Epithelial cell of esophagus (primary cell): ENCODE results near the gene ANO1.

Experiments
- DNase-seq: peaks from one replicate; pipeline ENCODE4 v3.0.0; 2010; ENCODE audit warnings: low read depth
- H3K4me3 ChIP-seq: 2 replicates; pipeline ENCODE4 v1.5.1; 2011; ENCODE audit warnings: mild to moderate bottlenecking, low read length, control low read depth
- TF ChIP-seq, protein P1 (sequence below): IDR thresholded peaks from 2 replicates; pipeline ENCODE4 v1.5.1; 2011; ENCODE audit warnings: low read depth, mild to moderate bottlenecking, low read length, control low read depth, inconsistent platforms; ENCODE audit not compliant: insufficient read depth; ENCODE audit errors: missing control alignments

Gene ANO1

DNA sequence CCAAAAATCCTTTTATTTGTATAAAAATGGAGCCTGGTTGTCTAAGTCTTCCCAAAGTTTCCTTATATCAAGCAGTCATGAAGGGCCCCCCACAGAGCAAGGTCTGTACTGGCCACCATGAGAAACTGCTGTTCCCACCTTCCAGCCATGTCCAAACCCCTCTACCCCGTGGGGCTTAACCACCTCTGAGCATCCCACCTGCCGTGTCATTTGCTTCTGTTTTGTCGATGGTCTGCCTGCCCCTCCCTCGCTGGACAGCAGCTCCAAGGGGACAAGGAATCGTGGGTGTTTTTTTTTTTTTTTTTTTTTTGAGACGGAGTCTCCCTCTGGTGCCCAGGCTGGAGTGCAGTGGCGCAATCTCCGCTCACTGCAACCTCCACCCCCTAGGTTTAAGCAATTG is 11.1 kb upstream of the ANO1 start:
- TF ChIP-seq, protein P1, sequence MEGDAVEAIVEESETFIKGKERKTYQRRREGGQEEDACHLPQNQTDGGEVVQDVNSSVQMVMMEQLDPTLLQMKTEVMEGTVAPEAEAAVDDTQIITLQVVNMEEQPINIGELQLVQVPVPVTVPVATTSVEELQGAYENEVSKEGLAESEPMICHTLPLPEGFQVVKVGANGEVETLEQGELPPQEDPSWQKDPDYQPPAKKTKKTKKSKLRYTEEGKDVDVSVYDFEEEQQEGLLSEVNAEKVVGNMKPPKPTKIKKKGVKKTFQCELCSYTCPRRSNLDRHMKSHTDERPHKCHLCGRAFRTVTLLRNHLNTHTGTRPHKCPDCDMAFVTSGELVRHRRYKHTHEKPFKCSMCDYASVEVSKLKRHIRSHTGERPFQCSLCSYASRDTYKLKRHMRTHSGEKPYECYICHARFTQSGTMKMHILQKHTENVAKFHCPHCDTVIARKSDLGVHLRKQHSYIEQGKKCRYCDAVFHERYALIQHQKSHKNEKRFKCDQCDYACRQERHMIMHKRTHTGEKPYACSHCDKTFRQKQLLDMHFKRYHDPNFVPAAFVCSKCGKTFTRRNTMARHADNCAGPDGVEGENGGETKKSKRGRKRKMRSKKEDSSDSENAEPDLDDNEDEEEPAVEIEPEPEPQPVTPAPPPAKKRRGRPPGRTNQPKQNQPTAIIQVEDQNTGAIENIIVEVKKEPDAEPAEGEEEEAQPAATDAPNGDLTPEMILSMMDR = no peak

DNA sequence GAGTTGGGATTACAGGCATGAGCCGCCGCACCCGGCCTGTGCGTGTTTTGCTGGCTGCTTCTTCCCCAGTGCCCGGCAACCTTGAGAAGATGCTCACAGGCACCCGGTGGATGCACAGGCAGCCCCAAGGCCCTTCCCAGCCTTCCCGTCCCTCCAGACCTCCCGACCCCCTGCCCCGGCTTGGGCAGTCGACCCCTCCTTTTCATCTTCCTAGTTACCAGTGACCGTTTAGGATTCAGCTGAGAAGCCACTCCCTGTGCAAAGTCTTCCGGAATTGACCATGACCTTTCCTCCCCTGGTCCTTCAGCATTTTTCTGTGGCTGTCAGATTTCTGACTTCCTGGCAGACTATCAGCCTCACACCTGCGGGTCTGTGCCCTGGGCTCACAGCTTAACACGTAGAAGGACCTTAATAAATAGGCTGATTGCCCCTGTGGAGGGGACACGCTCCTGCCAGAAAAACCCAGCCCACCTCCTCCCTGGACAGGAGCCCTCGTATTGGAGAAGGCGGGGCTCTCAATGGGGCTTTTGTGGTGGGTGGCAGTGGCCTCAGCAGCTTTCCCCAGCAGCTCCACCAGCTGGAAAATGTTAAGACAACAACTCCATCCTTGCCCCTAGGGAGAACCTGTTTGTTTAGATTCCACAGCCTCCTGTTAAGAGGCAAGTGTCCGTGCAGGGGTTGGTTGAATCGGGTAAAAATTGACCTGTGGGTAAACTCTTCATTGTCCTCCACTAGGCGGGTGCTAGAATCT is 10.4 kb upstream of the ANO1 start:
- TF ChIP-seq, protein P1 = peak; percentile 9
- peak; percentile 71 for DNase-seq

More for the DNA sequence above, 11.1 kb upstream of the ANO1 start:
- no peak for DNase-seq
- no peak overlapping the region for H3K4me3 ChIP-seq

DNA sequence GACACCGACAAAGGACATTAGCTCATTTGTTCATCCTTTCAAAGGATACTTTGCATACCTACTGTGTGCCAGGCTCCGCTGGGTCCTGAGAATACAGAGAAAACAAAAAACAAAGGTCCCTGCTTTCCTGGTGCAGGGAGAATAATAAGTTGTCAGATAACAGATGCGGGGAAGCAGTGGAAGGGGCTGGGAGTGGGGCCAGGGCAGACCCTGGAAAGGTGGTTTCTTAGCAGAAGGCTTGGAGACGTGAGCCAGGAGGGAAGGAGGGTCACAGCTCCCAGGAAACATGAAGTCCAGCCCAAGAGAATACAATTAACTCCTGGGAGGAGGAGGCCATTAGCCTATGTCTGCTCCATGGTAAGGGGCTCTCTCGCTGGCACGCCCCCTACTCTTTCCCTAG is 9.8 kb upstream of the ANO1 start:
- DNase-seq = no peak
- no peak overlapping the region for H3K4me3 ChIP-seq
- TF ChIP-seq, protein P1 = no peak

More for the DNA sequence above, 10.4 kb upstream of the ANO1 start:
- H3K4me3 ChIP-seq = no peak overlapping the region

DNA sequence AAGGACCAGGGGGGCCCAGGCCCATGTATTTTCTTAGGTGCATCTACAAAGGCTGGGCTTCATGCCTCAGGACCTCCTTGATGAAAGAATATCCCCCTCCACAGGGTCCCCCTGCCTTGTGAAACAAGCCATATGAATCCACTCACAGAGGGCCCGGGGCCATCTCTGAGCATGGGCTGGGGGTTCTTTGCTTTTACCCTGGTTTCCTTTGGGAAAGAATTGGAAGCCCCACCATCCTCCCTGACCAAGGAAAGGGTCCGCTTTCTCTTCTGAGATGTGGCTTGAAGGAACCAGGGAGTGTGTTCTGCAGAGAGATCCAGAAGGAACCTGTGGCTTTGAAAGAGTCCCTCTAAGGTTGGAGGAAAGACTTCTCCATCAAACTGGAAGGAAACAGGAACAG is 9.2 kb upstream of the ANO1 start:
- DNase-seq = no peak
- no peak overlapping the region for H3K4me3 ChIP-seq
- TF ChIP-seq, protein P1 = no peak

DNA sequence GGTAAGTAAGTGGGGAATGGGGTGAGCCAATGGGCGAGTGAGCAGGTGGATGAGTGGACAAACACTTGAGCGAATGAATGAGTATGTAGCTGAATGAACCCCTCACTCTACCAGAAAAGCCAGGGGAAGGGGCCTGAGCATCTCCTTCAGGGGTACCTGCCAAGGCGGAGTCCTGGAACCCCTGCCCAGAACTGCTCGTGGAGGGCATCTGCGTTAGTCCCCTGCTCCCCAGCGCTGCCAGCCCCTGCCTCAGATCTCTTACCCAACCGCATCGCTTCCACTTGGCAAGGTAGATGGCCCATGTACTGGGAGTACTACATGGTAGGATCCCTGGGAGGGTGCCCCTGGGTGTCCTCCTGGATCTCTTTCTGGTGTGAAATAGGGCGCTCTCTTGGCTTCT is 7.4 kb upstream of the ANO1 start:
- TF ChIP-seq, protein P1 = no peak
- H3K4me3 ChIP-seq = no peak overlapping the region
- no peak for DNase-seq

DNA sequence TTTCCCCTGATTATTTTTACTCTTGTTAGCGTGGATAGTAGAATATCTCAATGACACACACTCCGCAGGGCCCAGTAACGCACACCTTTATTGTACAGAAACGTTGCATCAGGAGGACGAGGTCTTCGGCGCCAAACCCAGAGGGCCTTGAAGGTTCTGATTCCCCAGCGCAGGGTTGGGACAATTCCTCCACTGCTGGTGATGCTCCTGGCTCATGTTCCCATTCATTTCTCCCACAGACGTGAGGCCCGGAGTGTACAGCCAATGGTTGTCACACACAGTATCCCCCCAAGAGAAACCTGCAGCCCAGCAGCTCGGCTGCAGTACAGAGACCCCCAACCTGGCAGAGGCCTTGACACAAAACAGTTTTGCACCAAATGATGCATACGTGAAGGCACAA is 6.1 kb upstream of the ANO1 start:
- no peak for DNase-seq
- H3K4me3 ChIP-seq = no peak overlapping the region
- TF ChIP-seq, protein P1 = no peak

DNA sequence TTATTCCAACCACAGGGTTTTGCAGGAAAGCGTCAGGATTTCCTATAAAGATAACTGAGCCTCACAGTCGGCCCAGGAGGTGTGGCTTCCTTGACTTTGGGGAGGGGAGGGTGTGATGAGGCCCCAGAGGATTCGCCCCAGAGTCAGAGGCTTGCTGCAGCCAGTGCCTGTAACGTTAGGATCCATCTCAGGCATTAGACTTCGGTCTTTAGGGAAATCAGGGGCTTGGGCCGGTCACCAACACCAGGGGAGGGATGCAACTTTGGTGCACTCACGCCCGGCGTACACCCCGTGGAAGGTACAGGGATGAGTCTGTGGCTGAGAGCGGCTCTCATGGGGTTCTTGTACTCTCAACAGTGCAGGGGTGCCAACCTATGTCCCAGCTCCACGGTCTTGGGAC is 5.7 kb upstream of the ANO1 start:
- TF ChIP-seq, protein P1 = no peak
- DNase-seq = no peak
- no peak overlapping the region for H3K4me3 ChIP-seq
